HepG2 (cell line): ENCODE data around the gene ADGRG6. TPM values are rescaled to one million over a fixed set of nuclear protein-coding genes. Genes with fewer than 3 reads are reported as not detected.

Experiments used
- FLYWCH1 ChIP-seq: sonication (generic); formaldehyde crosslinking; IDR thresholded peaks from 2 replicates; pipeline ENCODE4 v1.8.1; 2023; ENCODE audit warnings: mild to moderate bottlenecking, missing genetic modification reagents
- HMGXB4 ChIP-seq, 2 experiments: sonication (generic) in 1 of 2; formaldehyde crosslinking in 1 of 2; IDR thresholded peaks; 2 replicates each; pipeline versions ENCODE4 v1.4.0 to v1.6.1; 2018 to 2020; ENCODE audit warnings: missing genetic modification reagents in 2 of 2, borderline replicate concordance in 1 of 2, low read depth in 1 of 2, mild to moderate bottlenecking in 1 of 2, missing biosample characterization in 1 of 2
- HNF1A ChIP-seq, 2 experiments: sonication (generic) in 1 of 2; formaldehyde crosslinking in 1 of 2; IDR thresholded peaks; 2 replicates each; pipeline versions ENCODE4 v1.4.0 to v1.6.1; 2016 to 2020; ENCODE audit warnings: borderline replicate concordance in 1 of 2, low read depth in 1 of 2, mild to moderate bottlenecking in 1 of 2, missing genetic modification reagents in 1 of 2
- HOXA7 ChIP-seq: sonication (generic); formaldehyde crosslinking; IDR thresholded peaks from 2 replicates; pipeline ENCODE4 v1.8.1; 2022; ENCODE audit warnings: mild to moderate bottlenecking, missing genetic modification reagents, moderate library complexity
- LRRFIP1 ChIP-seq: sonication (generic); formaldehyde crosslinking; conservative IDR thresholded peaks from 2 replicates; pipeline ENCODE4 v1.4.0; 2020; ENCODE audit warnings: missing genetic modification reagents
- MLXIP ChIP-seq: sonication (generic); formaldehyde crosslinking; IDR thresholded peaks from 2 replicates; pipeline ENCODE4 v1.9.0; 2021; ENCODE audit warnings: missing genetic modification reagents, borderline replicate concordance
- NPAS2 ChIP-seq: sonication (generic); formaldehyde crosslinking; IDR thresholded peaks from 2 replicates; pipeline ENCODE4 v1.8.0; 2022; ENCODE audit warnings: mild to moderate bottlenecking, missing genetic modification reagents, borderline replicate concordance
- SCMH1 ChIP-seq: sonication (generic); formaldehyde crosslinking; IDR thresholded peaks from 2 replicates; pipeline ENCODE4 v1.9.0; 2021; ENCODE audit warnings: missing genetic modification reagents, mild to moderate bottlenecking, borderline replicate concordance
- SP1 ChIP-seq, 2 experiments: fragments of 450-650 bp in 1 of 2; sonication (generic) in 1 of 2; formaldehyde crosslinking in 1 of 2; IDR thresholded peaks; 2 replicates each; pipeline versions ENCODE4 v1.4.0 to v1.6.1; 2016 to 2020; ENCODE audit warnings: missing genetic modification reagents in 1 of 2
- SRSF9 ChIP-seq: fragments of 200-400 bp; formaldehyde crosslinking; IDR thresholded peaks from 2 replicates; pipeline ENCODE4 v1.6.1; 2018; ENCODE audit warnings: borderline replicate concordance, mild to moderate bottlenecking, low read depth, low read length; ENCODE audit not compliant: insufficient read depth, poor library complexity, severe bottlenecking
- TAF15 ChIP-seq: fragments of 200-400 bp; formaldehyde crosslinking; IDR thresholded peaks from one replicate; pipeline ENCODE4 v1.6.1; 2018; ENCODE audit warnings: mild to moderate bottlenecking, low read depth, low read length; ENCODE audit not compliant: poor library complexity, severe bottlenecking
- ZSCAN30 ChIP-seq: sonication (generic); formaldehyde crosslinking; IDR thresholded peaks from 2 replicates; pipeline ENCODE4 v1.5.0; 2020; ENCODE audit warnings: mild to moderate bottlenecking, missing genetic modification reagents
- polyA plus RNA-seq, 8 experiments: library from polyadenylated mRNA; depleted of rRNA in 3 of 8; stranded (reverse) in 7 of 8; unstranded in 1 of 8; fragments of >200 nt; fragmentation: Illumina TruSeq in 4 of 8; extraction: Trizol in 4 of 8; gene quantifications; 2 replicates each; pipeline versions ENCODE4 v1.2.1 to v1.2.3, GENCODE V29; 2011 to 2016; ENCODE audit warnings: low read depth in 4 of 8, missing spikeins in 1 of 8, mixed read lengths in 1 of 8; ENCODE audit not compliant: insufficient read depth in 1 of 8
- total RNA-seq, 5 experiments: library from RNA; depleted of rRNA; stranded (reverse); fragments of >200 nt; fragmentation: Illumina TruSeq; extraction: Trizol; gene quantifications; 2 replicates each; pipeline ENCODE4 v1.2.3, GENCODE V29; 2016; ENCODE audit warnings: low read depth in 1 of 5

ADGRG6 gene
- total and polyA plus RNA-seq, 2 of the 13 experiments (the other 11 are each of a cell fraction or from before 2014, with no cell fraction given), result 129 to 249 TPM

GRCh38 chr6:142297605-142297995 lies 4.2 kb upstream of the ADGRG6 start (continued):
- no peak for TF ChIP-seq HOXA7
- no peak for TF ChIP-seq SRSF9
- TF ChIP-seq HNF1A (IDR thresholded peaks at IDR 0.05; ENCODE audit: low read depth), result no peak
- no peak for TF ChIP-seq HNF1A (CRISPR knock-in tag; IDR thresholded peaks at IDR 0.05; ENCODE audit: borderline replicate concordance)
- TF ChIP-seq MLXIP, result no peak
- no peak for TF ChIP-seq LRRFIP1 (CRISPR knock-in tag)
- no peak for TF ChIP-seq FLYWCH1
- no peak for TF ChIP-seq SP1 (IDR thresholded peaks at IDR 0.05)
- TF ChIP-seq SP1 (CRISPR knock-in tag; IDR thresholded peaks at IDR 0.05), result no peak
- peak in 1 of 2 experiments; percentile 35; a peak in 2 of 4 replicates for TF ChIP-seq HMGXB4 (CRISPR knock-in tag; IDR thresholded peaks at IDR 0.05; ENCODE audit: borderline replicate concordance in 1 of 2, low read depth in 1 of 2)
- TF ChIP-seq SCMH1 (CRISPR knock-in tag), result no peak
- 0 out of 2 replicates have a peak, but pooled peaks have one; percentile 33 for TF ChIP-seq ZSCAN30
- no peak for TF ChIP-seq TAF15
- no peak for TF ChIP-seq NPAS2 (CRISPR knock-in tag)
